ENCODE measurements around the gene ANO9.
"Not testable (repeated sequence)": the region's sequence is repeated elsewhere in the genome, so short reads cannot be mapped to it uniquely, and the experiment has no call there.

ANO9 gene

GRCh38 chr11:450809-451451 is 9.1 kb upstream of the ANO9 start:
- DNase-seq, result peak; percentile 70

- DNase-seq, result peak; percentile 95
These were observed 8.3 kb upstream of the ANO9 start, which contains the start of gene PTDSS2 for GRCh38 chr11:449889-450808. Gene PTDSS2 (plus strand): TSS chr11:450279. CDS start chr11:450456, 177 bp downstream.

- peak; percentile 87 for DNase-seq
These were observed 6.3 kb upstream of the ANO9 start for GRCh38 chr11:447923-448731.

GRCh38 chr11:446891-447290 is 5.1 kb upstream of the ANO9 start:
- DNase-seq, result no peak

GRCh38 chr11:445765-446588 is 4.2 kb upstream of the ANO9 start:
- no peak for DNase-seq

GRCh38 chr11:444396-445144 is 2.8 kb upstream of the ANO9 start:
- DNase-seq, result no peak

GRCh38 chr11:443542-444199 is 1.9 kb upstream of the ANO9 start:
- peak; percentile 70 for DNase-seq

GRCh38 chr11:442611-443081 is 835 bp upstream of the ANO9 start:
- DNase-seq, result no peak

- DNase-seq, result no peak
These were observed 781 bp downstream of the ANO9 start for GRCh38 chr11:441043-441417.

- DNase-seq, result no peak
These were observed 1.5 kb downstream of the ANO9 start for GRCh38 chr11:440065-441042.

- DNase-seq, result no peak
These were observed 2.3 kb downstream of the ANO9 start for GRCh38 chr11:439315-440064.

GRCh38 chr11:438101-438844 is 3.5 kb downstream of the ANO9 start:
- DNase-seq, result no peak

- no peak for DNase-seq
These were observed 4.5 kb downstream of the ANO9 start for GRCh38 chr11:437228-437870.

GRCh38 chr11:434999-435740 is 6.6 kb downstream of the ANO9 start:
- DNase-seq, result not testable (repeated sequence)

GRCh38 chr11:434496-434895 is 7.3 kb downstream of the ANO9 start:
- no peak for DNase-seq

- no peak for DNase-seq
These were observed 8.2 kb downstream of the ANO9 start for GRCh38 chr11:433641-434040.

- DNase-seq, result no peak
These were observed 8.7 kb downstream of the ANO9 start for GRCh38 chr11:433111-433510.
